HG03025 (cell line): Measurements from ENCODE around the gene NABP1.
A peak's percentile ranks its signal among the peaks of the same experiment; 100 is the strongest.

Experiments
- ATAC-seq: cut with Tn5 transposase; IDR thresholded peaks from one replicate; pipeline ENCODE4 v1.9.1; 2021; ENCODE audit warnings: mild to moderate bottlenecking, moderate library complexity; ENCODE audit not compliant: unreplicated experiment, low FRiP score

NABP1 gene

DNA sequence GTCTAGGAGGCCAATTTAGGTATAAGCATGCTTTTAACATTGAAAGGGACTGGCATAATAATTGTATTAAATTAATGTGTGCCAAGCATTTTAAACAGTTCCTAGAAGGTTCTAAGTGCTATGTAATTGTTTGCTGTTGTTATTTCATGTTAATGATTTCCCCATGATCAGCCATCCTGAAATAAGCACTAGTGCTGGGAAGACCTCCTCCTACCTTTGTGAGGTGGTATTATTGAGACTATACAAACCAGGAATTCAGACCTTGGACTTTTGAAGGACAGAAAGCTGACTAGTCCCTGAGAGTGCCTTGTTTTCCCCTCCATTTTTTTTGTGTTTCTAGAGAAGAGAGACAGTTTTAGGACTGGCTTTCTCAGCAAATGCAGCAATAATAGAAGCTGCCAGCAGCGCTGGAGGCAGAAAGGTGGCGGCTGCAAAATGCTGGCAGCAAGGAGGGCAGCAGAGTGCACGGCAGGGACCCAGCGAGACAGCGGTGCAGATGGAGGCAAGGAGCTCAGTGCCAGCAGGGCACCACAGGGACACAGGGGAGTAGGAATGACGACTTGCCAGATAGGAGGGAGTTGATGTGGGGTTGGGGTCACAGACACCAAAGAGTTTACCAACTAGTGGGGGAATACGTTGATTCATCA lies 25.3 kb downstream of the NABP1 start:
- no peak for ATAC-seq

GRCh38 chr2:191705084-191705483 lies 27.1 kb downstream of the NABP1 start:
- no peak for ATAC-seq

DNA sequence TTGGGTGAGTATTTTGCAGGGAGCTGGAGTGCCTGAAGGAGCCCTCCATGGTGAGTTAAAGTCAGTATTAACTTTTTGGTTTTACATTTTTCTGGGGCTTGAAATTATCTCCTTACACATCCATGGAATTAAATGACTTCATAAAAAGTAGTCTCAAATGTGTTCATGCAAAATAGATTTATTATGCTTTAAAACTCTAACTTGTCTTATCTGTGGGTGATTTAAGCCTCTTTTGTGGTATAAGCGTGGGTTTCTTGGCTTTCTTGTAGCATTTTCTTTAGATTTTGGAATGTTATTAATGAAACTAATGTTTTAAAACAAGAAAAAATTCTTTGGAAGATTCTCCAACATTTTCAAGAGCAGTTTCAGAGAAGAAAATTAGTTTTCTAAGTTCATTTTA lies 27.8 kb downstream of the NABP1 start:
- no peak for ATAC-seq

DNA sequence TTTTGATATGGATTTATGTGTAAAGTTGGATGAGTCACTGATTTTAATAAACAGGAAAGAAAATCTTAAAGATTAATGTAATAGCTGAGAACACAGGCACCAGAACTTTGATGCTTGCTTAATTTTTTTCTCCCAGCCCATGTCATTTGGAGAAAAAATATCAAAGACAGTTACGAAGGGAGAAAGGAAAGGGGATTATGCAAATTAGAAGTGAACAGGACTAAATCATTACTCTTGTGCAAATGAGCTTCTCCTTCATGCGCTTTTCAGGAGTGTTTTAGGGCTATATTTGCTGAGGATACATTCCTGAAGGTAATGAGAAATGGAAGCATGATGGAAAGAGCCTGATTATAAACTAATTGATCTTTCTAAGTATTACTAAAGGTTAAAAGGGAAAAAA lies 28.9 kb downstream of the NABP1 start:
- ATAC-seq: no peak

DNA sequence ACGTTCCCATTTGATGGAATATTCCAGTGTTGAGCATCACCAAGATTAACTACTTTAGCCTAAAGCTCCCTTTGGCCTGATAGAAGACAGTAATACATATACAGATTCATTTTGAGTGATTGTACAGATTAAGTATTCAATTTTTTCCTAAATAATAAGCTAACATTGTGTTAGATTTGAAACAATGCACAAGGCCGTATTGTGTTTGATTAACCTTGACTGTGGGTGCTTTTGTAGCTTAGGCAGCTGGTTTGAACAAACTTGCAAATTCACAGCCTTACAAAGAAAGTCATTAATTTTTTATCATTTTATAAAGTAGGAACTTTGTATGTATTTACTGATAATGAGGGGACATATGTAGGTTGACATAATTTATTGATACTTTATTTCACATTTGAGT lies 29.6 kb downstream of the NABP1 start:
- no peak for ATAC-seq

- no peak for ATAC-seq
Measured at GRCh38 chr2:191710411-191710900, 32.5 kb downstream of the NABP1 start.

DNA sequence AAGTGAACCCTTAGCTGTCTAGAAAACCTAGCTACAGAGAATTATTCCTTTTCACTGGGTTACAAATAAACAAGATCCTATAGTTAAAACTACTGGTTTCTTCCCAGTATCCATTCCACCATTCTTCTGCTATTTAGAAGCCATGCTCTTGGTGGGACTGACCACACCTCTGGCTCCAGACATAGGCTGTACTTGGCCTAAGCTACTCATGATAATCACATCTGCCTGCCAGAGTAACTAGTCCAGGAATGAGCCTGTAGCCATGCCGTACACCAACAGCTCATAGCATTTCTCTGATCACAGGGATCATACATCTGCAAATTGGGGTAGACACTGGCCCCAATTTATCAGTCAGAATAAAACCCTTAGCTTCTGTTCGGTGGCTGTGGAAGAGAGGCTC lies 33.7 kb downstream of the NABP1 start:
- no peak for ATAC-seq

DNA sequence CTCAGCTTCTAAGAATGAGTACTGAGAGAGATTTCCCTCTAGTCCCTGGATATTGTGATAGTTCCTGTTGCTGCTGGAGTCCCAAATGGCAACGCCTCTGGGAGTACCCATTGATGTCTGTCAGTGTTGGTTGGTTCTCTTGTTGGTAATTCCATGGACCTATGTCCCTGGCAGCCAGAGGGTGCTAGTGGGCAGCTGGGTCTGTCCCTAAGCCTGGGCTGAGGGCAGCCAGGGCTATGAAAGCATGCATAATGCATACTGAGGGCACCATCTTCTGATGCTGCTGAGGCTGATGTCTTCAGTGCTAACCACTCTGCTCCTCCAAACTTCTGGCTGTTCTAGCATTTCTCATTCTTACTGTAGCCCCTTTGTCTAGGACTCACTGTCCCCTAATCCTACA lies 35.9 kb downstream of the NABP1 start:
- no peak for ATAC-seq

- ATAC-seq: no peak
Measured at GRCh38 chr2:191714925-191715324, 37.0 kb downstream of the NABP1 start.

DNA sequence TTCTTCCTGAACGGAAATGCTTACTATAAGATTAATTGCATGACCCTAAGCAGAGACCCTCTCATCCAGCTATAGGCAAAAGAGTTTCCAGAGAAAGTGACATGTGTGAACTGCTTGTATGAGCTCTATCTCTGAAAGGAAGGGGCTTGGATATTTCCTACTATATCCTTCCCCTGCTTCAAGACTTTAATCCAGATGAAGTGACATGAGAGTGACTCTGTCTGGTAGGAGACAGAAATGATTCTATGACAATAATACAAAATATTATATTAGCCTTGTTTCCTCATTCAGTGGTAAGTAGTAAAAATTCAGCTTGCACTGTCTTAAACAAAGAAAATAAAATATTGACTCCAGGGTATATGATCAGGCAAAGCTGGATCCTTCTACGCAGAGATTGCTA lies 37.5 kb downstream of the NABP1 start:
- no peak for ATAC-seq

- ATAC-seq: no peak
Measured at GRCh38 chr2:191719261-191719660, 41.3 kb downstream of the NABP1 start.

DNA sequence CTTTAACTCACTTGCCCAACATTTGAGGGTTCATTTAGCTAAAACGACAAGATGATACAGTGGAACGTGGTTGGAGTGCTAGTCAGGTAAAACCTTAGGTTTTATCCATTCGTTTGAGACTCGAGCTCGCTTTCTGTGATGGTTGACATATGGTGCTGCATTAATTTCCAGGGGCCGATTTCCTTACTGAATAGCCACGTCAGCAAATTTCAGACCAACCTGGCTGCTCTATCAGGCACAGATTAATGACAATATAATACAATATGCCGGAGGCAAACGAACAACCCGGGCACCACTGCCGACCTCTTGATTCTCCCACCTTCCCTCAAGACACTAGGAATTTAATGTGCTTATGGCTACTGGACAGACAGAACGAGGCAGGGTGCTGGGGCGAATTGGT lies 42.0 kb downstream of the NABP1 start:
- no peak for ATAC-seq

DNA sequence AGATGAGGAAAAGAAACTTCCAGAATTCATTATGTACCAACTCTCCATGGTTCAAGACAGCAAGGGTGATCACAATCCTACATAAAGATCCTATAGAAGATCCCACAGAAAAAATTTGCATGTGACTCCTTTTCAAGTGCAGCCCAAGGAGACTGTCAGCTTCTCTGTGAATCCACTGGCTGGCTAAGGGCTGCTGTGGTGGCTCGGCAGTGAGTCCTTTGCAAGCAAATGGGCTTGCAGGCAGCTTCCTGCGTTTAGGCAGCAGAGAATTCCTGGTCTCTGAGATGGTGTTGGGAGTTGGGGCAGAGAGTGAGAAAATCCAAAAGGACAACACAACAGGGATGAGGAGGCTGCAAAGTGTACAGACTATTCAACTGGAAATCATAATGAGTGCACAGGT lies 43.4 kb downstream of the NABP1 start:
- no peak for ATAC-seq

- ATAC-seq: no peak
Measured at GRCh38 chr2:191724015-191724414, 46.1 kb downstream of the NABP1 start.

DNA sequence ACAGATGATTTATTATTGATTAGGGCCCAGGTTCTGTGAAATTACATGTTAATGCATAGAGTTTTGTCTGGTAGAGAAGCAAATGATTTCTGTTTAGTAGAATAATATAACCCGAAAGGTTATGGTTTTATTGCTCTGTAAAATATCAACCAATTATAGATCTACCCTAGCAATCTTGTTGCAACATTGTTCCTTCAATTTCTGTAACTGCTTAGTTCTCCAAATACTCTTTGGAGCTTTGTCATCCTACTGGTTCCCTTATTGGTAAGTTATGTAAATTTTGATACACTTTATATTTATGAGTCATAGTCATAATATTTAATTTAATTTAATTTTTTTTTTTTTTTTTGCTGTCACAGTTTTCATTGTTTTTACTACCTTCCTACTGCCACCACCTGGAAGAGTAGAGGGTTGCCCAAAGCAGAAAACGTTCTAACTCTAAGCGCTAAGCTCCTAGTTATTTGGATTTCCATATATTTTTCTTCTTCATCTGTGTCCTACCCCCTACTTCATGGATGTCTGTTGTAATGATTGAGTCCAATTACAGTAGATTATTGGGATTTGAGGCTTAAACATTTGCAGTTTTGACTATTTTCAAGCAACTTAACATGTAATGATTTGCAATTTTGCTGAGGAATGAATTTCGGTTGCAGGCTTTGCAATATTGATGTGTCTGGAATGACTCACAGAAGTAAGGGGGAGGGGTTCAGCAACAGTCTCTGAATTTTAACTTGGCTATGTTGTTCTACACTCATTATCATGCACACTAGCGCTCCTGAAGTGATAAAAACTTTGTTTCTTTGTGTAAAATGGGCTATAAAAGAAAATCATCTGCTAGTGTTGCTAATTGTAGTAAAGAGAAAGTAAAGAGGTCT lies 51.1 kb downstream of the NABP1 start:
- peak; percentile 49 for ATAC-seq

GRCh38 chr2:191730263-191730662 lies 52.3 kb downstream of the NABP1 start:
- ATAC-seq: no peak
